Measurements from ENCODE around the gene SETBP1. TPM values are rescaled to one million over a fixed set of nuclear protein-coding genes. Genes with fewer than 3 reads are reported as not detected.

Gene SETBP1
- total RNA-seq, 2 donors from 2014 or later, result 77.9 to 79.6 TPM

GRCh38 chr18:45024357-45025088 lies 343.8 kb downstream of the SETBP1 start:
- ATAC-seq (no peak), DNase-seq (ENCODE audit: low spot score) (no peak)
- no peak overlapping the region for H3K27ac Mint-ChIP-seq
- peaks cover 8 to 10% of the 10 kb centered on the region in 2 donors for H3K4me1 Mint-ChIP-seq (ENCODE audit: low read depth in 2 of 2)
- H3K4me3 Mint-ChIP-seq, result no peak overlapping the region
- H3K9me3 Mint-ChIP-seq, result no peaks in the 10 kb centered on the region
- H3K36me3 Mint-ChIP-seq, result no peaks in the 10 kb centered on the region
- H3K27me3 Mint-ChIP-seq, result no peaks in the 10 kb centered on the region

- no peak for ATAC-seq
- Mint-ChIP-seq H3K9me3 (no peaks in the 10 kb centered on the region), H3K27ac (no peak overlapping the region), H3K36me3 (no peaks in the 10 kb centered on the region), H3K4me3 (no peak overlapping the region), H3K27me3 (no peaks in the 10 kb centered on the region), H3K4me1 (ENCODE audit: low read depth in 2 of 2) (peaks cover 8 to 10% of the 10 kb centered on the region in 2 donors)
- no peak for DNase-seq (ENCODE audit: low spot score)
These were observed 344.4 kb downstream of the SETBP1 start for GRCh38 chr18:45025089-45025450.

GRCh38 chr18:45026162-45026561 lies 345.5 kb downstream of the SETBP1 start:
- H3K9me3 Mint-ChIP-seq, result no peaks in the 10 kb centered on the region
- DNase-seq (ENCODE audit: low spot score), result no peak

GRCh38 chr18:45034179-45034578 lies 353.5 kb downstream of the SETBP1 start:
- peaks cover 6 to 10% of the 10 kb centered on the region in 2 donors for H3K4me1 Mint-ChIP-seq (ENCODE audit: low read depth in 2 of 2)
- no peak for DNase-seq (ENCODE audit: low spot score)
- peaks cover 11% of the 10 kb centered on the region for H3K36me3 Mint-ChIP-seq
- ATAC-seq, result no peak
- no peak overlapping the region for H3K4me3 Mint-ChIP-seq
- H3K27ac Mint-ChIP-seq, result no peak overlapping the region
- H3K9me3 Mint-ChIP-seq, result no peaks in the 10 kb centered on the region
- no peaks in the 10 kb centered on the region for H3K27me3 Mint-ChIP-seq

More at GRCh38 chr18:45026162-45026561, 345.5 kb downstream of the SETBP1 start:
- H3K4me1 Mint-ChIP-seq (ENCODE audit: low read depth in 2 of 2), result peaks cover 8 to 15% of the 10 kb centered on the region in 2 donors
- H3K27ac Mint-ChIP-seq, result no peak overlapping the region
- H3K4me3 Mint-ChIP-seq, result no peak overlapping the region
- no peaks in the 10 kb centered on the region for H3K27me3 Mint-ChIP-seq
- no peak for ATAC-seq
- H3K36me3 Mint-ChIP-seq, result peaks cover 5% of the 10 kb centered on the region

GRCh38 chr18:45037618-45038017 lies 356.9 kb downstream of the SETBP1 start:
- Mint-ChIP-seq H3K36me3 (peaks cover 14% of the 10 kb centered on the region), H3K9me3 (no peaks in the 10 kb centered on the region)

GRCh38 chr18:45039376-45039775 lies 358.7 kb downstream of the SETBP1 start:
- peaks cover 3 to 4% of the 10 kb centered on the region in 2 donors for H3K4me1 Mint-ChIP-seq (ENCODE audit: low read depth in 2 of 2)
- H3K27ac Mint-ChIP-seq, result no peak overlapping the region
- H3K36me3 Mint-ChIP-seq, result peaks cover 14% of the 10 kb centered on the region
- H3K27me3 Mint-ChIP-seq, result no peaks in the 10 kb centered on the region
- H3K4me3 Mint-ChIP-seq, result no peak overlapping the region
- ATAC-seq (no peak), DNase-seq (ENCODE audit: low spot score) (no peak)
- H3K9me3 Mint-ChIP-seq, result no peaks in the 10 kb centered on the region

More at GRCh38 chr18:45037618-45038017, 356.9 kb downstream of the SETBP1 start:
- peaks cover 2 to 4% of the 10 kb centered on the region in 2 donors for H3K4me1 Mint-ChIP-seq (ENCODE audit: low read depth in 2 of 2)
- ATAC-seq (no peak), DNase-seq (ENCODE audit: low spot score) (no peak)
- no peak overlapping the region for H3K4me3 Mint-ChIP-seq
- H3K27me3 Mint-ChIP-seq, result no peaks in the 10 kb centered on the region
- H3K27ac Mint-ChIP-seq, result no peak overlapping the region

- DNase-seq (ENCODE audit: low spot score) (no peak), ATAC-seq (no peak)
- no peaks in the 10 kb centered on the region for H3K27me3 Mint-ChIP-seq
- H3K4me1 Mint-ChIP-seq (ENCODE audit: low read depth in 2 of 2), result peaks cover 3 to 10% of the 10 kb centered on the region in 2 donors
- H3K9me3 Mint-ChIP-seq, result no peaks in the 10 kb centered on the region
- H3K27ac Mint-ChIP-seq, result no peak overlapping the region
- H3K36me3 Mint-ChIP-seq, result peaks cover 19% of the 10 kb centered on the region
- no peak overlapping the region for H3K4me3 Mint-ChIP-seq
These were observed 360.2 kb downstream of the SETBP1 start for GRCh38 chr18:45040879-45041278.

- H3K4me1 Mint-ChIP-seq (ENCODE audit: low read depth in 2 of 2), result peaks cover 3 to 8% of the 10 kb centered on the region in 2 donors
- no peaks in the 10 kb centered on the region for H3K9me3 Mint-ChIP-seq
- ATAC-seq (no peak), DNase-seq (ENCODE audit: low spot score) (no peak)
- H3K36me3 Mint-ChIP-seq, result peaks cover 11% of the 10 kb centered on the region
- no peaks in the 10 kb centered on the region for H3K27me3 Mint-ChIP-seq
- no peak overlapping the region for H3K4me3 Mint-ChIP-seq
- H3K27ac Mint-ChIP-seq, result no peak overlapping the region
These were observed 364.1 kb downstream of the SETBP1 start for GRCh38 chr18:45044787-45045186.

GRCh38 chr18:45046228-45046627 lies 365.5 kb downstream of the SETBP1 start:
- Mint-ChIP-seq H3K4me1 (ENCODE audit: low read depth in 2 of 2) (peaks cover 3 to 8% of the 10 kb centered on the region in 2 donors), H3K36me3 (peaks cover 11% of the 10 kb centered on the region), H3K27ac (no peak overlapping the region), H3K27me3 (no peaks in the 10 kb centered on the region), H3K9me3 (no peaks in the 10 kb centered on the region), H3K4me3 (no peak overlapping the region)
- DNase-seq (ENCODE audit: low spot score) (no peak), ATAC-seq (no peak)

- H3K4me3 Mint-ChIP-seq, result no peak overlapping the region
- ATAC-seq (no peak), DNase-seq (ENCODE audit: low spot score) (no peak)
- no peaks in the 10 kb centered on the region for H3K27me3 Mint-ChIP-seq
- H3K27ac Mint-ChIP-seq, result no peak overlapping the region
- no peaks in the 10 kb centered on the region for H3K9me3 Mint-ChIP-seq
- H3K4me1 Mint-ChIP-seq (ENCODE audit: low read depth in 2 of 2), result peaks cover 3 to 8% of the 10 kb centered on the region in 2 donors
- H3K36me3 Mint-ChIP-seq, result peaks cover 14% of the 10 kb centered on the region
These were observed 366.3 kb downstream of the SETBP1 start for GRCh38 chr18:45046961-45047360.

- DNase-seq (ENCODE audit: low spot score) (no peak), ATAC-seq (no peak)
- Mint-ChIP-seq H3K9me3 (no peaks in the 10 kb centered on the region), H3K27ac (no peak overlapping the region), H3K27me3 (no peaks in the 10 kb centered on the region), H3K4me1 (ENCODE audit: low read depth in 2 of 2) (peaks cover 0 to 8% of the 10 kb centered on the region in 2 donors), H3K4me3 (no peak overlapping the region), H3K36me3 (peaks cover 10% of the 10 kb centered on the region)
These were observed 369.1 kb downstream of the SETBP1 start for GRCh38 chr18:45049578-45050319.

GRCh38 chr18:45050712-45051601 lies 370.3 kb downstream of the SETBP1 start:
- Mint-ChIP-seq H3K36me3 (peaks cover 4% of the 10 kb centered on the region), H3K9me3 (no peaks in the 10 kb centered on the region), H3K27me3 (no peaks in the 10 kb centered on the region), H3K27ac (no peak overlapping the region), H3K4me3 (no peak overlapping the region), H3K4me1 (ENCODE audit: low read depth in 2 of 2) (peaks cover 0 to 2% of the 10 kb centered on the region in 2 donors)
- ATAC-seq, result no peak
- no peak for DNase-seq (ENCODE audit: low spot score)

GRCh38 chr18:45054636-45055035 lies 373.9 kb downstream of the SETBP1 start:
- Mint-ChIP-seq H3K27me3 (no peaks in the 10 kb centered on the region), H3K4me1 (ENCODE audit: low read depth in 2 of 2) (peaks cover 5 to 6% of the 10 kb centered on the region in 2 donors), H3K9me3 (peaks cover 4% of the 10 kb centered on the region), H3K27ac (no peak overlapping the region), H3K4me3 (no peak overlapping the region), H3K36me3 (peaks cover 4% of the 10 kb centered on the region)
- DNase-seq (ENCODE audit: low spot score) (no peak), ATAC-seq (no peak)

Data from natural killer cell treated with Interleukin-12 subunit alpha and Interleukin-12 subunit beta and Interleukin-15 and Interleukin-18, amount 100 ng/mL, for 72 hours (primary cell).